ENCODE measurements around the gene SGMS1.

- no peak for TF ChIP-seq POLR2AphosphoS5 (IDR thresholded peaks at IDR 0.05)
- TF ChIP-seq CTCF (IDR thresholded peaks at IDR 0.05 in 8 of 11, conservative IDR thresholded peaks at IDR 0.05 in 3 of 11): no peak
These were observed 343.5 kb downstream of the SGMS1 start for GRCh38 chr10:50280049-50280841.
